ENCODE results near the gene MAGI2.

MAGI2 gene

DNA sequence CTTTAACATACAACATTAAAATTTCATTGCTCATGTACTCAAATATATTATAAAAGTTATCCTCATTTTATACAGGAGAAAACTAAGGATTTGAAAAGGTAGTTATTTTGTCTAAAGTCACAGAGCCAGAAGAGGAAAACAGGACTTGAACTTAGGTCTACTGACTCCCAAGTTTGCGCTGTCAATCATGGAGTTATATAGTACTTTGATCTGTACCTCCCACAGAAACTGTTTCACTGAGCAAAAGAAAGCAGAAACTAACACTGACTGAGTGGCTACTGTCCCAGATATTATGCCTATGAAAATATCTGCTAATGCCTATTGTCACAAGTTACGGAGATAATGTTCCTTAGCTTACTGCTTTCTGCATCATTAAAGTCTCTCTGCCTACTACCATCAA lies 329.1 kb downstream of the MAGI2 start:
- no peaks in the 10 kb centered on the region for H3K27me3 ChIP-seq (ENCODE audit: control insufficient read depth, low read length)
- H3K4me2 ChIP-seq (ENCODE audit: low read length): no peak overlapping the region
- no peaks in the 10 kb centered on the region for H3F3A ChIP-seq (ENCODE audit: control insufficient read depth, insufficient read depth)
- no peak overlapping the region for H3K27ac ChIP-seq (ENCODE audit: low read depth, low read length)
- no peaks in the 10 kb centered on the region for H3K36me3 ChIP-seq (ENCODE audit: control insufficient read depth, low read length)
- H3K4me3 ChIP-seq (ENCODE audit: low read length): no peak overlapping the region
- H3K79me2 ChIP-seq (ENCODE audit: control insufficient read depth, low read length): no peaks in the 10 kb centered on the region
- no peaks in the 10 kb centered on the region for H4K20me1 ChIP-seq (ENCODE audit: control insufficient read depth, insufficient read depth, low read depth, low read length)
- no peaks in the 10 kb centered on the region; the same call in 1 of the 2 replicates for H3K9me2 ChIP-seq (replicated peaks; ENCODE audit: control insufficient read depth, low read length)
- TF ChIP-seq EZH2phosphoT487 (IDR thresholded peaks at IDR 0.05; ENCODE audit: borderline replicate concordance, low read length): no peak
- TF ChIP-seq, protein P1, sequence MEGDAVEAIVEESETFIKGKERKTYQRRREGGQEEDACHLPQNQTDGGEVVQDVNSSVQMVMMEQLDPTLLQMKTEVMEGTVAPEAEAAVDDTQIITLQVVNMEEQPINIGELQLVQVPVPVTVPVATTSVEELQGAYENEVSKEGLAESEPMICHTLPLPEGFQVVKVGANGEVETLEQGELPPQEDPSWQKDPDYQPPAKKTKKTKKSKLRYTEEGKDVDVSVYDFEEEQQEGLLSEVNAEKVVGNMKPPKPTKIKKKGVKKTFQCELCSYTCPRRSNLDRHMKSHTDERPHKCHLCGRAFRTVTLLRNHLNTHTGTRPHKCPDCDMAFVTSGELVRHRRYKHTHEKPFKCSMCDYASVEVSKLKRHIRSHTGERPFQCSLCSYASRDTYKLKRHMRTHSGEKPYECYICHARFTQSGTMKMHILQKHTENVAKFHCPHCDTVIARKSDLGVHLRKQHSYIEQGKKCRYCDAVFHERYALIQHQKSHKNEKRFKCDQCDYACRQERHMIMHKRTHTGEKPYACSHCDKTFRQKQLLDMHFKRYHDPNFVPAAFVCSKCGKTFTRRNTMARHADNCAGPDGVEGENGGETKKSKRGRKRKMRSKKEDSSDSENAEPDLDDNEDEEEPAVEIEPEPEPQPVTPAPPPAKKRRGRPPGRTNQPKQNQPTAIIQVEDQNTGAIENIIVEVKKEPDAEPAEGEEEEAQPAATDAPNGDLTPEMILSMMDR (IDR thresholded peaks at IDR 0.05; ENCODE audit: low read depth, low read length, poor library complexity, severe bottlenecking): no peak
- H3K9me3 ChIP-seq (ENCODE audit: control insufficient read depth, insufficient read depth, low read length): peaks cover 1% of the 10 kb centered on the region; the same call in 1 of the 2 replicates
- no peaks in the 10 kb centered on the region for H3K4me1 ChIP-seq (ENCODE audit: control insufficient read depth, low read length)

DNA sequence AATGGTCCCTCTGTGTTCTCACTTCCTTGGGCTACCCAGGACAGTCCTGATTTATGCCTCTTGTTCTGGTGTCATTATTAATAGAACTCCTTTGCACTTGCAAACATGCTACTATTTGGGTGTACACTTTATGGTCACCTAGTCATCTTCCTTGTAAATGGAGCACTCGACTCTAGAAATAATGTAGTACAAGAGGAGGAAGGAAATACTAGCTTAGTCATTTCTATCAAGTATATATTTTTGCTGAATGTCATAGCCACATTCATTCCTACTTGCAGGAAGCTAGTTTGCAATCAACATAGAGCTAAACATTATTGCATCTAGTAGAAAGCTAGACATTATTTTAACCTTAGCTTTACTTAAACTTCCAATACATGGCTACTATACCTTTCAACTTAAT lies 335.3 kb downstream of the MAGI2 start:
- no peak overlapping the region for H3K27ac ChIP-seq (ENCODE audit: low read depth, low read length)
- H3K36me3 ChIP-seq (ENCODE audit: control insufficient read depth, low read length): no peaks in the 10 kb centered on the region
- no peaks in the 10 kb centered on the region for H4K20me1 ChIP-seq (ENCODE audit: control insufficient read depth, insufficient read depth, low read depth, low read length)
- no peaks in the 10 kb centered on the region for H3K4me1 ChIP-seq (ENCODE audit: control insufficient read depth, low read length)
- no peaks in the 10 kb centered on the region; the same call in 1 of the 2 replicates for H3K9me2 ChIP-seq (replicated peaks; ENCODE audit: control insufficient read depth, low read length)
- H3F3A ChIP-seq (ENCODE audit: control insufficient read depth, insufficient read depth): no peaks in the 10 kb centered on the region
- H3K4me3 ChIP-seq (ENCODE audit: low read length): no peak overlapping the region
- no peaks in the 10 kb centered on the region for H3K79me2 ChIP-seq (ENCODE audit: control insufficient read depth, low read length)
- no peaks in the 10 kb centered on the region for H3K27me3 ChIP-seq (ENCODE audit: control insufficient read depth, low read length)
- H3K9me3 ChIP-seq (ENCODE audit: control insufficient read depth, insufficient read depth, low read length): no peaks in the 10 kb centered on the region
- H3K4me2 ChIP-seq (ENCODE audit: low read length): no peak overlapping the region
- TF ChIP-seq EZH2phosphoT487 (IDR thresholded peaks at IDR 0.05; ENCODE audit: borderline replicate concordance, low read length): no peak
- TF ChIP-seq, protein P1 (IDR thresholded peaks at IDR 0.05; ENCODE audit: low read depth, low read length, poor library complexity, severe bottlenecking): no peak

DNA sequence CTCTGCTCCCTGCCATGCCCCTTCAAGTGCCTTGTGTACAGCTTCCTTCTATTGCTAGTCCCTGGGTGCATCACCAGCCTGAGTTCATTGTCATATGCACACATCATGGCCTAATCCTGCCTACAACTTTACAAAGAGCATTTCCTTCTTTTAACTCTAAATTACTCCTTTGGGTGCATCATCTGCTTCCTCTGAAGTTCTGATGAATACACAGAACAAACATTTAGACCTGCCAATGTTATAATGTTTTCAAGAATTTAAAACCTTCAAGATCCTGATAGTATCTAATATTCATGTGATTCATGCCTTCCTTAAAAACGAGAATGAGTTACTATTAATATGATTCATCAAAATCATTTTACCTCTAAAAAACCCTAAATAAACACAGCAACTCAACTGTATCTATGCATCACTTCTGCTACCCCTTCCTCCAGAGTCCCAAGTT lies 357.1 kb downstream of the MAGI2 start:
- TF ChIP-seq EZH2phosphoT487 (IDR thresholded peaks at IDR 0.05; ENCODE audit: borderline replicate concordance, low read length): no peak
- TF ChIP-seq, protein P1 (IDR thresholded peaks at IDR 0.05; ENCODE audit: low read depth, low read length, poor library complexity, severe bottlenecking): no peak
- Histone ChIP-seq H3F3A (ENCODE audit: control insufficient read depth, insufficient read depth) (no peaks in the 10 kb centered on the region), H3K9me2 (replicated peaks; ENCODE audit: control insufficient read depth, low read length) (no peaks in the 10 kb centered on the region), H3K4me1 (ENCODE audit: control insufficient read depth, low read length) (no peaks in the 10 kb centered on the region), H3K27me3 (ENCODE audit: control insufficient read depth, low read length) (no peaks in the 10 kb centered on the region), H3K4me3 (ENCODE audit: low read length) (no peak overlapping the region), H4K20me1 (ENCODE audit: control insufficient read depth, insufficient read depth, low read depth, low read length) (no peaks in the 10 kb centered on the region), H3K9me3 (ENCODE audit: control insufficient read depth, insufficient read depth, low read length) (no peaks in the 10 kb centered on the region), H3K36me3 (ENCODE audit: control insufficient read depth, low read length) (no peaks in the 10 kb centered on the region), H3K27ac (ENCODE audit: low read depth, low read length) (no peak overlapping the region), H3K4me2 (ENCODE audit: low read length) (no peak overlapping the region), H3K79me2 (ENCODE audit: control insufficient read depth, low read length) (no peaks in the 10 kb centered on the region)
